NCI-H187 treated with DMSO at 0.1 percent for 48 hours (cell line): ENCODE data around the gene SP5.
"Not testable (repeated sequence)": the region's sequence is repeated elsewhere in the genome, so short reads cannot be mapped to it uniquely, and the experiment has no call there.

Source experiments
- DNase-seq: peaks from one replicate; lab custom pipeline; 2025; lab: John Stamatoyannopoulos, UW

Gene SP5

GRCh38 chr2:170711196-170711773 lies 3.9 kb upstream of the SP5 start:
- no peak for DNase-seq

- no peak for DNase-seq
Measured at GRCh38 chr2:170711774-170712652, 3.1 kb upstream of the SP5 start.

- DNase-seq, result no peak
Measured at GRCh38 chr2:170712653-170713542, 2.2 kb upstream of the SP5 start.

- no peak for DNase-seq
Measured at GRCh38 chr2:170713543-170714380, 1.4 kb upstream of the SP5 start.

GRCh38 chr2:170714381-170715061 lies 616 bp upstream of the SP5 start:
- DNase-seq, result no peak

- no peak for DNase-seq
Measured at GRCh38 chr2:170715932-170716777, 1.0 kb downstream of the SP5 start.

DNA sequence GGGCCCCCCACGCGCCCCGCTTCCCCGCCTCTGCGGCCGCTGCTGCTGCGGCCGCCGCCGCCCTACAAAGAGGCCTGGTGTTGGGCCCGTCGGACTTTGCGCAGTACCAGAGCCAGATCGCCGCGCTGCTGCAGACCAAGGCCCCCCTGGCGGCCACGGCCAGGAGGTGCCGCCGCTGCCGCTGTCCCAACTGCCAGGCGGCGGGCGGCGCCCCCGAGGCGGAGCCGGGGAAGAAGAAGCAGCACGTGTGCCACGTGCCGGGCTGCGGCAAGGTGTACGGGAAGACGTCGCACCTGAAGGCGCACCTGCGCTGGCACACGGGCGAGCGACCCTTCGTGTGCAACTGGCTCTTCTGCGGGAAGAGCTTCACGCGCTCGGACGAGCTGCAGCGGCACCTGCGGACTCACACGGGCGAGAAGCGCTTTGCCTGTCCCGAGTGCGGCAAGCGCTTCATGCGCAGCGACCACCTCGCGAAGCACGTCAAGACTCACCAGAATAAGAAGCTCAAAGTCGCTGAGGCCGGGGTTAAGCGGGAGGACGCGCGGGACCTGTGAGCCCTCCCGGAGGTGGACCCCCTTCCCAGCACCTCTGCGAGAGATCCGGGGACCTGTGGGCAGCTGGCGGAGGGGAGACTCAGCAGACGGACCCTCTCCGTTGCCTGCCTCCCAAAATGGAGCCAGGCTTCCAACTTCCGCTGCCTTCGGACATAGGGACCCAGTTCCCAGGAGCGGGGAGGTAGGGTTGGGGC lies 1.9 kb downstream of the SP5 start:
- no peak for DNase-seq

DNA sequence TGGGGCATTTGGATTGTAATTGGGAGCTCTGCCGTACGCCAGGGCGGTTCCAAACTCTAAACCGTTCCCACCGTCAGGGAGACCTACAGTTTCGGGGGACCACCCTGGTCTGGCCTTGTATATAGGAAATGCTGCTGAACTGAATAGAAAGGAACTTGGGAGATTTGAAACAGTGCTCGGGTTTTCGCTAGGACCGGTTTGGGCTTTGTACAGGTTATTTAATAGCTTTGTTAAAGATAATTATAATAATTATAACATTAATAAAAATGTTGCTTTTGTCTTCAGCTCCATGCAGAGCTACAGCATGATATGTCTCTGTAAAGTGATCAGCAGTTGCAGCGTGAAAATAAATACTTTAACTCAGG lies 2.4 kb downstream of the SP5 start:
- DNase-seq, result no peak

DNA sequence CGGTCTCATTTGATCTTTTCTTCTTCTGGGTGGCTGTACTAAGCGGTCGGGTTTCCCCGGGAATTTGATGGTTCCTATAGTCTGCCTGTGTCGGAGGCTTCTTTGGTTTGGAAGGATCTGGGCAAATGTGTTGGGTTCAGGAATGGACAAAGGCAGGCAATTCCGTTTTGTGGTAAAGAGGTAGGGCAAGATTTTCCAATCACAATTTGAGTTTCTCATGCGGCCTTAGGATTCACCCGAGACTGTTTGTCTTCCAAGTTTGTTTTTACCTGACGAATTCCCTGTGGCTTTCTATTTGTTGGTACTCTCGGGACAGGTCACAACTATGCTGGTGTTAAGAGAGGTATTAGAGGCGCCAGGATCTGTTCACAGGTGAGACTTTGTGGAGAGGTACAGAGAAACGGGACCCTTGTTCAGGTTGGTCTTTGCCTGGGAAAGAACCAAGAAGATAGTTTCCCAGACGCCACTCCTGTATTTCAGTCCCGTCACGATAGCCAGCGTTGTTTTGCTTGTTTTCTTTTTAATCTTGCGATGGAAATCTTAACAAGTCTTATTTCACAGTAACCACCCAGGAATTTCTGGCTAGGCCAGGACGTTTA lies 3.0 kb downstream of the SP5 start:
- DNase-seq, result no peak

DNA sequence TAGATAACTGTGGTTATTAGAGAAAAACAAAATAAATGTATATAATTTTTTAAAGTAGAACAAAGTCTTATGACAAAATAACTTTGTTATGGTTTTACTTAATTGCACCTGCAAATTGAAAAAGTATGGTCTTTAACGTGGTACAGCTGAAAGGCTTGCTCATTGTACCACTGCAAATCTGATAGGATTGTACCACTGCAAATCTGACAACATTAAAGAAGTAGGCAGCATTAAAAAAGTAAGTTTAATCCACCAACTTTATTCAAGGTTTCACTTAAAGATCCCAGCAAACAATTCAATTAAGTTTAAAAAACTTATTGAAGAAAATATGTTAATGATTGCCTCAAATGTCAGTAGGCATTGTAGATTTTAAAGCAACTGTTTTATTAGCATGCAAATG lies 4.7 kb downstream of the SP5 start:
- no peak for DNase-seq

DNA sequence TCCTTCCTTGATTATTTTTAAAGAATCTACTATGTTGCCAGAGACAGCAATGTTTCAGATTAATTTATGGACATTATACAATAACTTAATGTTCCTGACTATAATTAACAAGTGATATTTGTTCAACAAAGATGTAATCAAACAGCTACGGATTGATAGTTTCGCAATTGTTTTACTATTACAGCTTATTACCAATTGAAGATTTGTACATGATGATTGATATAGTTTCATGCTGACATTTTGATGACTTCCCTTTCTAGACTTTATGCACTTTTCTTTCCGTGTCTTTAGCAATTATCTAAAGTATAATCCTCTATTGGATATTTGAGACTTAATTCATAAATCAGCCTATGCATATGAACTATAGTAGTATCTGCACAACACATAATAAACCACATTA lies 6.5 kb downstream of the SP5 start:
- no peak for DNase-seq

DNA sequence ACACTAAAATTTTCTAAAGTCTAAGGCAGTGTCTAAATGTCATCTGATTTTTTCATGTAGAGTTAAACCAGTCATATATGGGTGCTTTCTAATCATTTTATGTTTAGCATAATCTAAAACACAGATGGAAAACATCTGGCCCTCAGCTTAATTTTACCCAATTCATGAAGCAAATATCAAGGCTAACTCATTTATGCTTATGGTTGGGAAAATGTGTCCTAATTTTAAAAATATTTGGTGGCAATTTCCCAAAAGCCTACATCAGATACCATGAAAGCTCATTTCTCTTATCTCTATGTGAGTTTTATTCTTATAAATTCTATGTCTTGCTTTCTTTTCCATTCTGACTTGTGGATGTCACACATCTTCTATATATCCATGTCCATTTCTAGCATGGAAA lies 7.2 kb downstream of the SP5 start:
- DNase-seq, result no peak

DNA sequence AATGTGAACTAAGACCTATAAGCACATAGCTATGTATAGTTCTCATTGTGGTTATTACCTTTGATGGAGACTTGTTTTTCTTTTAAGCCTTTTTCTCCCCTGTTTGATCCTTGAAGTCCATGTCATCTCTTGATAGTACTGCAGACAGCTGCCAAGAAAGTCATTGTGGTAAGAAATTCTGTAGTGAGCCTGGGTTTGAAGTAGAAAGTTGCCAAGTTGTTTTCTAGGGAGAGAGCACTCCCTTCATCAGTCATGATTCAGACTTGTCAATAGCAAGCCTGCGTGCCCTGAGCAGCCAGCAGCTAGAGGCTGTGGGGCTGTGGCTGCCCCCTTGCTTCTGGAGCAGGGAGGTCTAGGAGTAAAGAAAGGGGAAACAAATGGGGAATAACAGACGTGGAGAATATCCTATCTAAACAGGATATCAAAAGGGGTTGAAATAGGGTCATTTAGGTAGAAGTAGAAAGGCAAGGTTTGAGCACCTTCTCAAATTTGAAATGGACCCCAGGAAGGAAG lies 8.4 kb downstream of the SP5 start:
- no peak for DNase-seq

DNA sequence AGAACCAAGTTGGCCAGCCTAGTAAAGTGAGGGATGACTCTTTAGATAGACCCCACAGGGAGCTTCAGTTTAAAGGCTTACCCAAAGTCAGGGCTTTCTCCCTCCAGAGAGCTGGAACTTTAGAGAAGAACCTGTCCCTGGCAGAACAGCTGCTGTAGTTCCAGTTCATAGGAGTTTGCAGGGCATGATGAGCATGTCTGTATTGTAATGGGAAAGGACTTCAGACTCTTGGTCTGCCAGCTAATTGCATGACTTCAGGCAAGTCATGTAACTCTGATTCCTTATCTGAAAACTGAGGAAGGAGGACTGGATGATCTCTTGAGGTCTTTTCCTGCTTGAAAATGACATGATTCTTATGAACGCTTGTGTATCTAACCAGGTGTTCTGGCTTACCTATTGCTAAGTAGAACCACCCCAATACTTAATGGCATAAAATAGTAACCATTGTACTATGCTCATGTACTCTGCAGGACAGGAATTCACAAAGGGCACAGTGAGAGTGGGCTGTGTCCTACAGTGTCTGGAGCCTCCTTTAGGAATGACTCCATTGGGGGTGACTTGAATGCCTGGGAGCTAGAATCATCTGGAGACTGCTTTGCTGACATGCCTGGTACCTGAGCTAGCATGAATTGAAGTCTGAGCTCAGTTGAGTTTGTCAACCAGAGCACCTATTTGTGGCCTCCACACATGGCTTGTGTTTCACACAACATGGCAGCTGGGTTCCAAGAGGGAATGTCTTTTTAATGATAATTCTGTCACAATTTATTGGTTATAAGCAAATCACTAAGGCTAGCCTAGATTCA lies 18.9 kb downstream of the SP5 start:
- no peak for DNase-seq

DNA sequence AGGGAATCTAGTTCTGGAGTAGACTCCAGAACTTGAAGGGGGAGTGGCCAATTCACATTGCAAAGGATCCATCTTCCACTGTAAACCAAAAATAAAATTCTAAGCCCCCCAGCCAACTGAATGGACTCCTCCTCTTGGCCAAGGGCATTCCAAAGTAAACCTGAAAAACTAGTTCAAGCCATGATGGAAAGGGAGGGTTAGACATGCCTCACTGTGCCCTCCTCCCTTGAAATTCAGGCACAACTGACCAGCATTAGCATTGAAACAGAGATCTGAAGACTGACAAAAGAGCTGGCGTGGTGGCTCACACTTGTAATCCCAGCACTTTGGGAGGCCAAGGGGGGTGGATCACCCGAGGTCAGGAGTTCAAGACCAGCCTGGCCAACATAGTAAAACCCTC lies 19.5 kb downstream of the SP5 start:
- DNase-seq, result not testable (repeated sequence)

DNA sequence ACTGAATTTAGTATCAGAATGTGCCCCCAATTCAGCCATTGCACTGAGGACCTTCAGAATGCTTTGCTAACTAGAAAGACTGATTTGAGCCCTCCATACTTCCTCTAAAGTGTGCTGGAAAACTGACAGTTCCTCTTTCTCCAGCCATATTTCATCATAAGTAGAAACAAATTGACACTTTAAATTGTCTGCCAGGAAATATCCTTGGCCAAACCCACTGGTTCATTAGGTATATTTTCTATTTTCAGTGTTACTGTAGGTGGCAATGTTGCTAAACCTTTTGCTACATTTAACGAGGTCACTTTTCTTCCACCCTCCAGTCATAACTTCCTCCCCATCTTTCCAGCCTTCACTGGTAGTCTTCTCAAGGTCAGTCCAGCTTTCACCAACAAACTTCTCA lies 21.5 kb downstream of the SP5 start:
- no peak for DNase-seq

DNA sequence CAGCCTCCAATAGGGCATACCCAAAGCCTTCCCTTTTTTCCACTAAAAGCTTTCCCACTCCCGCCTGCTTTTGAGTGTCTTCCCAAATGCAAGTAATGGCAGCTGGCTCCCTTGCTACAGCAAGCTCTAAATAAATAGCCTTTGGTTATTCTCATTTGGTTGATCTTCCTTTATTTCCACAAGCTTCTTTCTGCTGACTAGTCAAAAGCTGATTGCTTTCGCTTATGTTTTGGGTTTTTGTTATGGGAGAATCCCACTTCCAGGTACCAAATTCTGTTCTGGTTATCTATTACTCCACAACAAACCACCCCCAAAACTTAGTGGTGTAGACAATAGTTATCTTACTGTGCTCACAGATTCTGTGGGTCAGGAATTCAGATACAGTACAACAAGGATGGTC lies 22.3 kb downstream of the SP5 start:
- DNase-seq, result no peak

GRCh38 chr2:170737821-170738220 lies 22.7 kb downstream of the SP5 start:
- no peak for DNase-seq
